GM10266 (cell line): ENCODE measurements around the gene MTF2.

Experiments used
- DNase-seq: peaks from one replicate; pipeline ENCODE4 v3.0.0; 2012; ENCODE audit errors: extremely low spot score
- CTCF ChIP-seq: IDR thresholded peaks from 2 replicates; pipeline ENCODE4 v1.5.1; 2012; ENCODE audit warnings: mild to moderate bottlenecking, low read depth; ENCODE audit not compliant: control insufficient read depth, insufficient read depth; ENCODE audit errors: missing control alignments

MTF2 gene

GRCh38 chr1:93123201-93123783, 44.2 kb downstream of the MTF2 start:
- no peak for TF ChIP-seq CTCF
- DNase-seq, result no peak

GRCh38 chr1:93124556-93125355, 45.7 kb downstream of the MTF2 start:
- no peak for DNase-seq
- no peak for TF ChIP-seq CTCF

- no peak for DNase-seq
- TF ChIP-seq CTCF, result no peak
Observed at GRCh38 chr1:93129507-93130099, 50.5 kb downstream of the MTF2 start.

- no peak for DNase-seq
- no peak for TF ChIP-seq CTCF
Observed at GRCh38 chr1:93132638-93133037, 53.6 kb downstream of the MTF2 start.

- no peak for TF ChIP-seq CTCF
- DNase-seq, result no peak
Observed at GRCh38 chr1:93136445-93136844, 57.4 kb downstream of the MTF2 start.

- DNase-seq, result no peak
- TF ChIP-seq CTCF, result no peak
Observed at GRCh38 chr1:93137604-93138292, 58.7 kb downstream of the MTF2 start.
